Amniotic epithelial cell (primary cell): ENCODE results near the gene BRMS1.
"Not testable (repeated sequence)": the region's sequence is repeated elsewhere in the genome, so short reads cannot be mapped to it uniquely, and the experiment has no call there.

Experiments used
- DNase-seq: peaks from one replicate; pipeline ENCODE4 v3.0.0-alpha.2; 2010; ENCODE audit warnings: low read depth

BRMS1 gene

GRCh38 chr11:66322732-66323427, 22.0 kb downstream of the BRMS1 start:
- DNase-seq: peak; percentile 37

- DNase-seq: no peak
These were observed 23.3 kb downstream of the BRMS1 start for GRCh38 chr11:66321606-66322005.

- DNase-seq: not testable (repeated sequence)
These were observed 24.2 kb downstream of the BRMS1 start for GRCh38 chr11:66320748-66321147.

- not testable (repeated sequence) for DNase-seq
These were observed 24.6 kb downstream of the BRMS1 start for GRCh38 chr11:66320289-66320688.

GRCh38 chr11:66318600-66318970, 26.3 kb downstream of the BRMS1 start:
- DNase-seq: peak; percentile 82

- DNase-seq: peak; percentile 93
These were observed 26.9 kb downstream of the BRMS1 start for GRCh38 chr11:66317723-66318599.

GRCh38 chr11:66317322-66317722, 27.6 kb downstream of the BRMS1 start:
- DNase-seq: peak; percentile 55

GRCh38 chr11:66316849-66317251, 28.1 kb downstream of the BRMS1 start, which contains the start of gene CD248:
Gene CD248, minus strand, starts transcription at chr11:66317044. Its CDS starts 17 bp downstream, at chr11:66317027.
- DNase-seq: peak; percentile 63

GRCh38 chr11:66315921-66316811, 28.7 kb downstream of the BRMS1 start:
- no peak for DNase-seq

GRCh38 chr11:66315498-66315885, 29.4 kb downstream of the BRMS1 start:
- DNase-seq: no peak

- DNase-seq: no peak
These were observed 30.1 kb downstream of the BRMS1 start for GRCh38 chr11:66314561-66315497.

- no peak for DNase-seq
These were observed 30.8 kb downstream of the BRMS1 start for GRCh38 chr11:66314186-66314501.

- DNase-seq: peak; percentile 44
These were observed 31.4 kb downstream of the BRMS1 start for GRCh38 chr11:66313321-66314185.

- peak; percentile 98 for DNase-seq
These were observed 32.2 kb downstream of the BRMS1 start for GRCh38 chr11:66312549-66313320.

GRCh38 chr11:66311965-66312548, 32.8 kb downstream of the BRMS1 start:
- DNase-seq: peak; percentile 87

- no peak for DNase-seq
These were observed 33.4 kb downstream of the BRMS1 start for GRCh38 chr11:66311470-66311964.

- not testable (repeated sequence) for DNase-seq
These were observed 34.0 kb downstream of the BRMS1 start for GRCh38 chr11:66310803-66311440.

GRCh38 chr11:66310324-66310723, 34.6 kb downstream of the BRMS1 start:
- no peak for DNase-seq
